Mesothelial cell of epicardium (in vitro differentiated cells): ENCODE data around the gene TXNDC11. TPM values are rescaled to one million over a fixed set of nuclear protein-coding genes. Genes with fewer than 3 reads are reported as not detected.
A peak's percentile ranks its signal among the peaks of the same experiment; 100 is the strongest.

Source experiments
- DNase-seq, 2 experiments: peaks; one replicate each; pipeline ENCODE4 v3.0.0; 2021; ENCODE audit warnings: low spot score in 2 of 2; ENCODE audit not compliant: unreplicated experiment in 2 of 2
- H3K27ac Mint-ChIP-seq: 2 replicates; pipeline ENCODE4 v1.8.0; 2021; ENCODE audit warnings: mixed read lengths
- H3K27me3 Mint-ChIP-seq: 2 replicates; pipeline ENCODE4 v1.8.0; 2021; ENCODE audit warnings: low read depth, mixed read lengths
- H3K36me3 Mint-ChIP-seq: 2 replicates; pipeline ENCODE4 v1.8.0; 2021; ENCODE audit warnings: mixed read lengths
- H3K4me1 Mint-ChIP-seq: 2 replicates; pipeline ENCODE4 v1.8.0; 2021; ENCODE audit warnings: mixed read lengths
- H3K4me3 Mint-ChIP-seq: 2 replicates; pipeline ENCODE4 v1.8.0; 2021; ENCODE audit warnings: mild to moderate bottlenecking, moderate library complexity, mixed read lengths
- H3K9me3 Mint-ChIP-seq: 2 replicates; pipeline ENCODE4 v1.8.0; 2021; ENCODE audit warnings: mixed read lengths
- total RNA-seq: library from RNA; stranded (reverse); gene quantifications from 3 replicates; pipeline ENCODE4 v1.2.1, GENCODE V29; 2021
- TF ChIP-seq, protein P1 (sequence below): fragments of 200-600 bp; sonication (generic); IDR thresholded peaks from one replicate; pipeline ENCODE4 v1.5.0; 2021; ENCODE audit warnings: antibody characterized with exemption; ENCODE audit not compliant: unreplicated experiment

Gene TXNDC11
- total RNA-seq, 1 donor from 2014 or later: 27.5 TPM

- H3K4me3 Mint-ChIP-seq: no peak overlapping the region
- H3K27ac Mint-ChIP-seq: no peak overlapping the region
- no peaks in the 10 kb centered on the region for H3K9me3 Mint-ChIP-seq
- no peak for DNase-seq
- H3K27me3 Mint-ChIP-seq: no peaks in the 10 kb centered on the region
- no peaks in the 10 kb centered on the region for H3K36me3 Mint-ChIP-seq
- H3K4me1 Mint-ChIP-seq: no peaks in the 10 kb centered on the region
- TF ChIP-seq, protein P1, sequence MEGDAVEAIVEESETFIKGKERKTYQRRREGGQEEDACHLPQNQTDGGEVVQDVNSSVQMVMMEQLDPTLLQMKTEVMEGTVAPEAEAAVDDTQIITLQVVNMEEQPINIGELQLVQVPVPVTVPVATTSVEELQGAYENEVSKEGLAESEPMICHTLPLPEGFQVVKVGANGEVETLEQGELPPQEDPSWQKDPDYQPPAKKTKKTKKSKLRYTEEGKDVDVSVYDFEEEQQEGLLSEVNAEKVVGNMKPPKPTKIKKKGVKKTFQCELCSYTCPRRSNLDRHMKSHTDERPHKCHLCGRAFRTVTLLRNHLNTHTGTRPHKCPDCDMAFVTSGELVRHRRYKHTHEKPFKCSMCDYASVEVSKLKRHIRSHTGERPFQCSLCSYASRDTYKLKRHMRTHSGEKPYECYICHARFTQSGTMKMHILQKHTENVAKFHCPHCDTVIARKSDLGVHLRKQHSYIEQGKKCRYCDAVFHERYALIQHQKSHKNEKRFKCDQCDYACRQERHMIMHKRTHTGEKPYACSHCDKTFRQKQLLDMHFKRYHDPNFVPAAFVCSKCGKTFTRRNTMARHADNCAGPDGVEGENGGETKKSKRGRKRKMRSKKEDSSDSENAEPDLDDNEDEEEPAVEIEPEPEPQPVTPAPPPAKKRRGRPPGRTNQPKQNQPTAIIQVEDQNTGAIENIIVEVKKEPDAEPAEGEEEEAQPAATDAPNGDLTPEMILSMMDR: no peak
These were observed 93.4 kb downstream of the TXNDC11 start for GRCh38 chr16:11649276-11649675.

DNA sequence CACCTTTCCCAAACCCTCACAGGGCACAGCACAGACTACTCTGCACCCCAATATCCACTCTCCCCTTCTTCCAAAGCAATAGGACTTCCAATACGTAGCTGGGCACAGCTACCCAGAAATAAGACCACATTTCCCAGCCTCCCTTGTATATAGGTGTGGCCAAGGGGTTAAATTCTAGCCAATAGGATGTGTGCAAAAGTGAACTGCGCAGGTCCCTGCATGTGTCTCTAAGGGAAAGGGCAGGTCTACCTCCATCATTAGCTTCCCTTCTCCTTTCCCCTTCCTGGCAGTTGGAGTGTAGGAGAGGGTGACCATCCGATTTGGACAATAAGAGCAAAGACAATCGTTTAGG, 99.9 kb downstream of the TXNDC11 start:
- Mint-ChIP-seq H3K4me3 (no peak overlapping the region), H3K4me1 (peaks cover 8% of the 10 kb centered on the region), H3K27me3 (no peaks in the 10 kb centered on the region), H3K27ac (no peak overlapping the region), H3K9me3 (no peaks in the 10 kb centered on the region), H3K36me3 (no peaks in the 10 kb centered on the region)
- DNase-seq: no peak
- TF ChIP-seq, protein P1: no peak

- H3K27ac Mint-ChIP-seq: peak overlapping the region; percentile 50
- no peak for DNase-seq
These were observed 101.5 kb downstream of the TXNDC11 start for GRCh38 chr16:11640987-11641817.

GRCh38 chr16:11639925-11640899, 102.4 kb downstream of the TXNDC11 start:
- no peak for DNase-seq
- TF ChIP-seq, protein P1: no peak
- no peak overlapping the region for H3K4me3 Mint-ChIP-seq
- H3K4me1 Mint-ChIP-seq: peaks cover 16% of the 10 kb centered on the region
- no peaks in the 10 kb centered on the region for H3K9me3 Mint-ChIP-seq
- H3K27ac Mint-ChIP-seq: peak overlapping the region; percentile 50
- H3K36me3 Mint-ChIP-seq: no peaks in the 10 kb centered on the region
- H3K27me3 Mint-ChIP-seq: no peaks in the 10 kb centered on the region

More at GRCh38 chr16:11640987-11641817, 101.5 kb downstream of the TXNDC11 start:
- H3K4me3 Mint-ChIP-seq: no peak overlapping the region
- H3K27me3 Mint-ChIP-seq: no peaks in the 10 kb centered on the region
- H3K36me3 Mint-ChIP-seq: no peaks in the 10 kb centered on the region
- no peaks in the 10 kb centered on the region for H3K9me3 Mint-ChIP-seq
- peaks cover 9% of the 10 kb centered on the region for H3K4me1 Mint-ChIP-seq
- TF ChIP-seq, protein P1: peak; percentile 90

GRCh38 chr16:11639008-11639562, 103.6 kb downstream of the TXNDC11 start:
- no peak for DNase-seq
- H3K27me3 Mint-ChIP-seq: no peaks in the 10 kb centered on the region
- H3K36me3 Mint-ChIP-seq: no peaks in the 10 kb centered on the region
- no peak overlapping the region for H3K27ac Mint-ChIP-seq
- H3K9me3 Mint-ChIP-seq: no peaks in the 10 kb centered on the region
- peaks cover 24% of the 10 kb centered on the region for H3K4me1 Mint-ChIP-seq
- H3K4me3 Mint-ChIP-seq: no peak overlapping the region
- TF ChIP-seq, protein P1: no peak
